C4-2B (cell line): ENCODE results near the gene NKAPL.

ENCODE experiments used
- CTCF ChIP-seq: fragments of 450-650 bp; conservative IDR thresholded peaks from 2 replicates; pipeline ENCODE4 v1.5.1; 2017; ENCODE audit warnings: mild to moderate bottlenecking
- ZFX ChIP-seq: fragments of 450-650 bp; IDR thresholded peaks from 2 replicates; pipeline ENCODE4 v1.6.1; 2017

- TF ChIP-seq CTCF = no peak
- no peak for TF ChIP-seq ZFX
Measured at GRCh38 chr6:28250747-28251146, 8.3 kb upstream of the NKAPL start.
